ENCODE data around the gene NT5C3B. TPM values are rescaled to one million over a fixed set of nuclear protein-coding genes. Genes with fewer than 3 reads are reported as not detected.

NT5C3B gene
- total and polyA plus RNA-seq, 2 donors (not counting 1 experiment from before 2014, with no cell fraction given) = 49.6 to 50.1 TPM

GRCh38 chr17:41797377-41797776 lies 38.7 kb downstream of the NT5C3B start:
- no peak overlapping the region for H3K4me3 ChIP-seq (ENCODE audit: control extremely low read depth in 1 of 5, extremely low read depth in 1 of 5, insufficient read depth in 1 of 5, low read depth in 2 of 5, low read length in 4 of 5)
- TF ChIP-seq EZH2 (IDR thresholded peaks at IDR 0.05; ENCODE audit: borderline replicate concordance, insufficient read depth, low read depth, low read length, poor library complexity, severe bottlenecking) (no peak), CTCF (IDR thresholded peaks at IDR 0.05) (no peak)
- intact Hi-C loops (cut with micrococcal nuclease) = no loop called here
- Mint-ChIP-seq H3K27me3 (no peaks in the 10 kb centered on the region), H3K4me1 (peaks cover 9% of the 10 kb centered on the region), H3K27ac (no peak overlapping the region), H3K4me3 (no peak overlapping the region), H3K9me3 (ENCODE audit: insufficient read depth) (no peaks in the 10 kb centered on the region)
- CTCF ChIA-PET = interaction anchor here (1.3 kb wide), 1 partner anchor 12 kb away, joined by 6 read pairs; no protein-coding TSS in a partner anchor
- DNase-seq (no peak), ATAC-seq (ENCODE audit: low read depth) (no peak)
- H3K9ac ChIP-seq (ENCODE audit: low read length) = no peak overlapping the region
- H3K36me3 ChIP-seq (replicated peaks in 1 of 2; ENCODE audit: control extremely low read depth in 1 of 2, control insufficient read depth in 1 of 2, extremely low read depth in 1 of 2, insufficient read depth in 2 of 2, low read length in 1 of 2) = no peaks in the 10 kb centered on the region
- no peak overlapping the region for H3K4me2 ChIP-seq (replicated peaks; ENCODE audit: low read depth, low read length, poor library complexity, severe bottlenecking)
- H3K4me1 ChIP-seq (ENCODE audit: control insufficient read depth in 2 of 2, insufficient read depth in 2 of 2, low read length in 2 of 2) = peaks cover 2 to 15% of the 10 kb centered on the region in 2 donors
- H3K79me2 ChIP-seq (ENCODE audit: control insufficient read depth, insufficient read depth, low read length) = no peaks in the 10 kb centered on the region
- H2AFZ ChIP-seq (ENCODE audit: insufficient read depth, low read depth, low read length, poor library complexity, severe bottlenecking) = no peak overlapping the region
- WGBS (ENCODE audit: insufficient coverage) = 100% methylated on average over 2 of the region's 3 CpGs
- H3K27me3 ChIP-seq (replicated peaks in 1 of 4; ENCODE audit: control extremely low read depth in 1 of 4, control insufficient read depth in 3 of 4, insufficient read depth in 4 of 4, low read length in 3 of 4) = no peaks in the 10 kb centered on the region
- H3K9me3 ChIP-seq (ENCODE audit: control extremely low read depth in 1 of 3, control insufficient read depth in 2 of 3, insufficient read depth in 1 of 3, low read length in 2 of 3) = no peaks in the 10 kb centered on the region
- POLR2A ChIA-PET = interaction anchor here (1.1 to 1.3 kb wide), 2 partner anchors 11 to 12 kb away, joined by 3 to 13 read pairs; partner anchors contain the start of gene JUP
- H3K27ac ChIP-seq (ENCODE audit: low read length in 2 of 2) = no peak overlapping the region
- no peaks in the 10 kb centered on the region for H4K20me1 ChIP-seq (ENCODE audit: control insufficient read depth, insufficient read depth, low read length, poor library complexity, severe bottlenecking)

- no peaks in the 10 kb centered on the region for H3K79me2 ChIP-seq (ENCODE audit: control insufficient read depth, insufficient read depth, low read length)
- peaks cover 5% of the 10 kb centered on the region for H3K4me1 Mint-ChIP-seq
- no peaks in the 10 kb centered on the region for H3K27me3 Mint-ChIP-seq
- H3K4me1 ChIP-seq (ENCODE audit: control insufficient read depth in 2 of 2, insufficient read depth in 2 of 2, low read length in 2 of 2) = peaks cover 0 to 10% of the 10 kb centered on the region in 2 donors
- H3K36me3 ChIP-seq (replicated peaks in 1 of 2; ENCODE audit: control extremely low read depth in 1 of 2, control insufficient read depth in 1 of 2, extremely low read depth in 1 of 2, insufficient read depth in 2 of 2, low read length in 1 of 2) = no peaks in the 10 kb centered on the region
- H3K9me3 ChIP-seq (ENCODE audit: control extremely low read depth in 1 of 3, control insufficient read depth in 2 of 3, insufficient read depth in 1 of 3, low read length in 2 of 3) = no peaks in the 10 kb centered on the region
- H3K4me3 ChIP-seq (ENCODE audit: control extremely low read depth in 1 of 5, extremely low read depth in 1 of 5, insufficient read depth in 1 of 5, low read depth in 2 of 5, low read length in 4 of 5) = no peak overlapping the region
- ATAC-seq (ENCODE audit: low read depth) = no peak
- no peak overlapping the region for H3K4me3 Mint-ChIP-seq
- intact Hi-C loops (cut with micrococcal nuclease) = no loop called here
- H4K20me1 ChIP-seq (ENCODE audit: control insufficient read depth, insufficient read depth, low read length, poor library complexity, severe bottlenecking) = no peaks in the 10 kb centered on the region
- POLR2A ChIA-PET = interaction anchor here (1.3 kb wide), 1 partner anchor 10 kb away, joined by 3 read pairs; the partner anchor contains the start of gene JUP
- CTCF ChIA-PET = interaction anchor here (1.3 kb wide), 1 partner anchor 10 kb away, joined by 6 read pairs; no protein-coding TSS in a partner anchor
- no peak overlapping the region for H3K27ac Mint-ChIP-seq
- no peaks in the 10 kb centered on the region for H3K9me3 Mint-ChIP-seq (ENCODE audit: insufficient read depth)
- no peak overlapping the region for H3K4me2 ChIP-seq (replicated peaks; ENCODE audit: low read depth, low read length, poor library complexity, severe bottlenecking)
- 99% methylated on average over 9 of the region's 10 CpGs for WGBS (ENCODE audit: insufficient coverage)
- no peak overlapping the region for H2AFZ ChIP-seq (ENCODE audit: insufficient read depth, low read depth, low read length, poor library complexity, severe bottlenecking)
- H3K27ac ChIP-seq (ENCODE audit: low read length in 2 of 2) = no peak overlapping the region
- no peak for TF ChIP-seq CTCF (IDR thresholded peaks at IDR 0.05)
- TF ChIP-seq EZH2 (IDR thresholded peaks at IDR 0.05; ENCODE audit: borderline replicate concordance, insufficient read depth, low read depth, low read length, poor library complexity, severe bottlenecking) = no peak
- H3K9ac ChIP-seq (ENCODE audit: low read length) = no peak overlapping the region
- no peak for DNase-seq
- no peaks in the 10 kb centered on the region for H3K27me3 ChIP-seq (replicated peaks in 1 of 4; ENCODE audit: control extremely low read depth in 1 of 4, control insufficient read depth in 3 of 4, insufficient read depth in 4 of 4, low read length in 3 of 4)
Measured at GRCh38 chr17:41796121-41796895, 39.7 kb downstream of the NT5C3B start.
